ENCODE measurements around the gene WDR53.
A peak's percentile ranks its signal among the peaks of the same experiment; 100 is the strongest.
"Not testable (repeated sequence)": the region's sequence is repeated elsewhere in the genome, so short reads cannot be mapped to it uniquely, and the experiment has no call there.

The WDR53 gene

DNA sequence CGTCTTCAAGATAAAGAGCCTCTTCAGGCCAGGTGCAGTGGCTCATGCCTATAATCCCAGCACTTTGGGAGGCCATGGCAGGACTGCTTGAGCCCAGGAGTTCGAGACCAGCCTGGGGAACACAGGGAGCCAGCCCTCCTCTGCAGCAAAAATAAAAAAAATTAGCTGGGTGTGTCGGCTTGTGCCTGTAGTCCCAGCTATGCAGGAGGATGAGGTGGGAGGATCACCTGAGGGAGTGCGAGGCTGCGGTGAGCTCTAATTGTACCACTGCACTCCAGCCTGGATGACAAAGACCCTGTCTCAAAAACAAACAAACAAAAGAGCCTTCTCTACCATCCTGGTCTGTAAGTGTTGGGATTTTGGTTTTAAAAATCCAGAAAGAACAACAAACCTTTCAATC lies 11.1 kb downstream of the WDR53 start:
- DNase-seq: no peak

DNA sequence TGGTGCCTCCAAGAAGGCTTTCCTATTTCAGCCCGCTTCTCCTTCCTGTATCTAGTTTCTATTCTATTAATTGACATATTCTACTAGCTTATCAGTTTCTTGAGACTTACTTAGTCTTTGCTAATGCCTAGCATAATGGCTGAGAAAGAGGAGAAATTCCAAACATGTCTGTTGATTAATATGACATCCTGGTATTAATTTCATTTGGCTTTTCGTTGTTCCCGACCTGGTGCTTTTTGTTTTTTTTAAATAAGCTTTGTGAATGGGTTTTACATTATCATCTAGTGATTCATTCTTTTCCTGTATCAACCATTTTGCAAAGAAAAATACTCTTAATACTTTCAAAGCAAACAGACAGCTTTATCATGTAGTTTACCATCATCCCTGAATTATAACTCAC lies 13.1 kb downstream of the WDR53 start:
- DNase-seq: no peak

DNA sequence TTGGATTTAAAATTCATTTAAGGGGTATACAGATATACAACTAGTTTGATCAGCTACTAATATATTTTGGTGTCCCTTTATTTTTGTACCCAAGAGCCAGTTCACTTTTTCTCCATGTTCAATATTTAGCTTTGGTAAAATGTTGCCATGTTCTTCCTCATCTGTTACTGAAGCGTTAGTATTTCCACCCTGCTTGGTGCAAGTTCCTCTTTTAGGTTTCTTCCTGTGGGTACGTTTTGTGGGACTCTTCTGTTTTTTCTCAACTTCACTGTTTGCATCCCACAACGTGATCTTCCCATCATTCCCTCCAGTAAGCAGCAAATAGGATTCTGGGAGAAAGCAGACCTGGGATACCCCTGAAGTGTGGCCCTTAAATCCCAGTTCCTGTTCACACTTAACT lies 14.1 kb downstream of the WDR53 start:
- peak; percentile 64 for DNase-seq

DNA sequence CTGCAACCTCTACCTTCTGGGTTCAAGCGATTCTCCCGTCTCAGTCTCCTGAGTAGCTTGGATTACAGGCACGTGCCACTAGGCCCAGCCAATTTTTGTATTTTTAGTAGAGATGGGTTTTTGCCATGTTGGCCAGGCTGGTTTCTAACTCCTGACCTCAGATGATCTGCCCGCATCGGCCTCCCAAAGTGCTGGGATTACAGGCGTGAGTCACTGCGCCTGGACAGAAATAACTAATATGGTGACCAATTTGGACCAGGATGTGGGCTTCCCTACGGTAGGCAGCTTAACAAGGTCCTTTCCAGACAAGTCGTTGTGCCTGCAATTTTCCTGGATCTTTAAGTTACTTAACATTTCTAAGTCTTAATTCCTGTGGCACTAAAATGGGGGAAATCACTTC lies 14.8 kb downstream of the WDR53 start:
- DNase-seq: no peak

DNA sequence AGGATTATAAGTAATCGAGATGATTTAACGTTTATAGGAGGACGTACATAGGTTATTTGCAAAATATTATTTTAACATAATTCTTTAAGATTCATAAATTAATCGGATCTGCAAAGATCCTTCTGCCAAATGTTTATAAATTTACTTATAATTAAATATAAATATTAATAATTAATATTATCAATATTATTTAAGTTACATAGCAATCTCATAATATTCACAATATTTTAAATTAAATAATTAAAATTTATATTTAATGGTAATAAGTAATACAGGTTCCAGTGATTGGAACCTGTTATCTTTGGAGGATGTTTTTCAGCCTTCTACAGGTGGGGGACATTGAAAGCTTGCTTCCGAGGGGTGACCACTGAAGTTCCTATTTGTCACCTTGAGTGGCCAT lies 16.1 kb downstream of the WDR53 start:
- DNase-seq: no peak

DNA sequence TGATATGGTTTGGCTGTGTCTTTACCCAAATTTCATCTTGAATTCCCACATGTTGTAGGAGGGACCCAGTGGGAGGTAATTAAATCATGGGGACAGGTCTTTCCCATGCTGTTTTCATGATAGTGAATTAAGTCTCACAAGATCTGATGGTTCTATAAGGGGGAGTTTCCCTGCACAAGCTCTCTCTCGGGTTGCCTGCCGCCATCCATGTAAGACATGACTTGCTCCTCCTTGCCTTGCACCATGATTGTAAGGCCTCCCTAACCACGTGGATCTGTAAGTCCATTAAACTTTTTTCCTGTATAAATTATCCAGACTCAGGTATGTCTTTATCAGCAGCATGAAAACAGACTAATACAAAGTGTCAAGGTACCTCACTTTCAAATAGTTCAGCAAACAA lies 18.2 kb downstream of the WDR53 start:
- DNase-seq: not testable (repeated sequence)

DNA sequence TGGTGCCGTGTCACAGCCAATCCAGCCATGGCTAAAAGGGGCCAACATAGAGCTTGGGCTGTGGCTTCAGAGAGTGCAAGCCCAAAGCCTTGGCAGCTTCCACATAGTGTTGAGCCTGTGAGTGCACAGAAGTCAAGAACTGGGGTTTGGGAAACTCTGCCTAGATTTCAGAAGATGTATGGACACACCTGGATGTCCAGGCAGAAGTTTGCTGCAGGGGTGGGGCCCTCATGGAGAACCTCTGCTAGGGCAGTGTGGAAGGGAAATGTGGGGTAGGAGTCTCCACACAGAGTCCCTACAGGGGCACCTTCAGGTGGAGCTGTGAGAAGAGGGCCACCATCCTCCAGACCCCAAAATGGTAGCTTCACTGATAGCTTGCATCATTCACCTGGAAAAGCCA lies 19.0 kb downstream of the WDR53 start:
- not testable (repeated sequence) for DNase-seq

DNA sequence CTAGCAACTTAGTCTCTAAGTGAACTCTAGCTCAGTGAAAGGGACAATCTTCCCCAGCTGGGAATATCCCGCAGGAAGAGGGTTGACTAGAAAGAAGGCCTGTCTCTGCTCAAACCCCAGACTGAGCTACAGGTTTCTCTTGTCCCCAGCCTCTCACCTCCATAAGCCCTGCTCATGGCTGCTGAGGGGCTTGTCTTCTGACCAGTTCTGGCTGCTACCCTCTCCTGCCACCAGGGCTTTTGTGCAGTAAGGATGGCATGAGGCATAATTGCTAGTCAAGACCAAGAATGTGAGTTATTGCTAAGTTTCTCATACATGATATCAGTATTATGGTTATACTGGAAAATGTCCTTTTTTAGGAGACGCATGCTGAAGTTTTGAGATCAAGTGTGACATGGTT lies 21.3 kb downstream of the WDR53 start:
- no peak for DNase-seq

DNA sequence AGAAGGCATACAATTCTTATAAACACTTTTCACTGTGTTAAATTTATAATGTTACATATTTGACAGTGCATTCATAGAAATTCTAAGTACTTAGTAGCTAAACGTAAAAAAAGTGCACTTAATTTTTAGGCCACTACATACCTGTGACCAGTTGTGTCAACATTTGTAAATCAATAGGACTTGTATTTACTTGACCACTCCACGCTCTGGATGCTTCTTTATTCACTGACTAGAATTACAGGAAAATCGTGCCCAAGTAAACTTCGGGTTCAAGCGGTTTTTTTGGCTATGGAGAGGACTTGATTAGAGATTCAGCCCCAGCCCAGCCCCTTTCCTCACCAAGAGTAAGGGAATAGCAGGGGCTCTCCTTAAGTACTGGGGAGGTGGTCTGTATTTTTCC lies 21.8 kb downstream of the WDR53 start:
- DNase-seq: no peak

DNA sequence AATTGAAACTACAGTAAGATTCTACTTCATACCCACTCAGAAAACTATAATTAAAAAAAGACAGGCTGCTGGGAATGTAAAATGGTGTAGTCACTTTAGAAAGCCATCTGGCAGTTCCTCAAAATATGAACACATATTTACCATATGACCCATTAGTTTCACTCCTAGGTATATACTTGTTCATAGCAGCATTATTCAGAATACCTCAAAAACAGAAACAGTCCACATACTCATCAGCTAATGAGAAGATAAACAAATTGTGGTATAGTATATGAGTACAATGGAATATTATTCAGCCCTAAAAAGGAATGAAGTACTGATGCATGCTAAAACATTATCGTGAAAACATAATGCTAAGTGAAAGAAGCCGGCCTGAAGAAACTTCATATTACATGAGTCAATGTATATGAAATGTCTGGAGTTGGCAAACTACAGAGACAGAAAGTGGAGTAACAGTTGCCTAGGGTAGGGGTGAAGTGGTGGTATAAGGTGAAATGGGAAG lies 23.8 kb downstream of the WDR53 start:
- no peak for DNase-seq

DNA sequence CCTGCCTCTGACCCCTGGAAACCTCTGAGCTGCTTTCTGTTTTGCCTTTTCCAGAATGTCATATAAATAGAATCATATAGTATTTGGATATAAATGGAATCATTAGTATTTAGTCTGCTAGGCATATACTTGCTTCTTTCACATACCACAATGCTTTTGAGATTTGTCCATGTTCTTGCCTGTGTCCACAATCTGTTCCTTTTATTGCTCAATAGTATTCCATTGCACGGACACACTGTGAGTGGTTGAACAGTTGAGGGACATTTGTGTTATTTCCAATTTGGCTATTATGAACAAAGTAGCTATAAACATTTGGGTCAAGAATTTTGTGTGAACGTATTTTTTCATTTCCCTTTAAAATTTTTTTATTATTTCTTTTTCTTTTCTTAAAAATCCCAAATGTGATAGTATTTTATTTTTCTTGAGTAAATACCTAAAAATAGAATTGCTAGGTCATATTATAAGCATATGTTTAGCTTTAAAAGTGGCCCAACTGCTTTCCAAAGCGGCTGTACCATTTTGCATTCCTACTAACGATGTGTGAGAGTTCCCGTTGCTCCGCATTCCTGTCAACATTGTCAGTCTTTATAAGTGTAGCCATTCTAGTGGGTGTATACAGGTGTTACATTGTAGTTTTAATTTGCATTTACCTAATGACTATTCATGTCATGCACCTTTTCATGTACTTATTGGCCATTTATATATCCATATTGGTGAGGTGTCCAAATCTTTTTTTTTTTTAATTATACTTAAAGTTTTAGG lies 26.5 kb downstream of the WDR53 start:
- DNase-seq: no peak

DNA sequence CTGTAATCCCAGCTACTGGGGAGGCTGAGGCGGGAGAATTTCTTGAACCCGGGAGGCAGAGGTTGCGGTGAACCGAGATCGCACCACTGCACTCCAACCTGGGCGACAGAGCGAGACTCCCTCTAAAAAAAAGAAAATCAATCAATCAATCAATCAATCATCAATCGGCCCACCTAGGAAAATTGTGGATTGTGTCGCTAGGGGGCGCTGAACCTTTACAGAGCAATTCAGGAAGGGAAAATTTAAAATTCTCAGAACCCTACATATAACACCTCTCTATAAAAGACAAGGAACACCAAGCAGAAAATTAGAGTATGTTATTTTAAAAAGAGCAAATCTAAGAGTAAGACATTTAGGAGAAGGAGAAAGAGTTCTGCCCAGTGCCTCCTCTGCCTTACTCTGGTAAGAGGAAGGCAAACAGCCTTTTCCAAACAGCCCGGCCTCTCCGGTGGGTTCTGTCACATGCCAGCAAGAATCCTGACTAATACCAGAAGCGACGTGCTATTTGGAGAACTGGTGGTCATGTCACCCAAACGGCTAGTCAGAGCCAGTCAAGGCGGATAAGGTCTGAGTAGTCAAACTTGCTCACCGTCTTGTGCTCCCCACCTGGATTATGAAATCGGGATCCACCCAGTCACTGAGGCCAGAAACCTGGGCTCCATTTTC lies 30.9 kb downstream of the WDR53 start:
- DNase-seq: no peak

DNA sequence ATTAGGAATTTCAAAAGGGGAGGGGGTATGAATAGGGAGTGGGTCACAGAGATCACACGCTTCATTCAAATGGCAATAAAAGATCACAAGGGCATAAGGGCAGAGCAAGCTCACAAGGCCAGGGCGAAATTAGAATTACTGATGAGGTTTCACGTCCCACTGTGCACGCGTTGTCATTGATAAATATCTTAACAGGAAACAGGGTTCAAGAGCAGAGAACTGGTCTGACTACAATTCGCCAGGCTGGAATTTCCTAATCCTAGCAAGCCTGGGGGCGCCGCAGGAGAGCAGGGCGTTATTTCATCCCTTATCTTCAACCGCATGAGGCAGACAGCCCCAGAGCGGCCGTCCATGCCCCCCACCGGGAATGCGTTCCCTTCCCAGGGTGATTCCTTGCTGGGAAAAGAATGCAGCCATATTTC lies 35.1 kb downstream of the WDR53 start:
- DNase-seq: no peak

DNA sequence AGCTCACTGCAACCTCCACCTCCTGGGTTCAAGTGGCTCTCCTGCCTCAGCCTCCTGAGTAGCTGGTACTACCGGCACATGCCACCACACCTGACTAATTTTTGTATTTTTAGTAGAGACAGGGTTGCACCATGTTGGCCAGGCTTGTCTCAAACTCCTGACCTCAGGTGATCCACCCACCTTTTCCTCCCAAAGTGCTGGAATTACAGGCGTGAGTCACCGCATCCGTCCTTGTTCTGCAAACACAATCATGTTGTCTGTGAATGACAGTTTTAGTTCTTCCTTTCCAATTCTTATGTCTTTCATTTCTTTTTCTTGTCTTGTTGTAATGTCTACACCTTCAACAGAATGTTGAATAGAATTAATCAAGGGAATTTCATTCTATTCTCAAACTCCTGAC lies 36.9 kb downstream of the WDR53 start:
- no peak for DNase-seq

DNA sequence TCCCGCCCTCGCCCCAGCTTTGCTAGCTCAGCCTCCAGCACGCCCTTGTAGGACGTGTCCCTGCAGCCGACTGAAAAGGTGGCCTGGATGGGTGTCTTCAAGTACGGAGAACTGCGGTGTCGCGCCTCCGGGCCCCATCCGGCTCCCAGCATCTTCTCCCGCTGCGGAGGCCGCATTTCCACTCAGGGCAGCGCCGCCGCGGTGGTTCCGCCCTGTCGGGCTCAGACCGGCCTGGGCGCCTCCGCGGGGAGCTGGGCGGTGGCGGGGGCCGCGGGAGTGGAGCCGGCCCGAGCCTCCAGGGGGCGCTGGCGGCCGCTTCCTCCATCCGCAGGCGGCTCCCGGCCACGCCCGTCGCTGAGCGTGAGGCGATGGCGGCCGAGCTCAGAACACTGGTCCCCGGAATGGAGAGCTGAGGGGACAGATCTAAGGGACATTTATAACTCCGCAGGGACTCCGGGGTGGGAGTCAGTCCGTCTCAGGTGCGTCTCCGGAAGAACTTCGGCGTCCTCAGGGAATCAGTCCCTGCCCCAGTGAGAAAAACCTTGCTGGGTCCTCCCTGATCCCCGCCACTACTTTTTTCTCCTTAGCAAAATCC lies 39.6 kb downstream of the WDR53 start:
- peak; percentile 88 for DNase-seq

DNA sequence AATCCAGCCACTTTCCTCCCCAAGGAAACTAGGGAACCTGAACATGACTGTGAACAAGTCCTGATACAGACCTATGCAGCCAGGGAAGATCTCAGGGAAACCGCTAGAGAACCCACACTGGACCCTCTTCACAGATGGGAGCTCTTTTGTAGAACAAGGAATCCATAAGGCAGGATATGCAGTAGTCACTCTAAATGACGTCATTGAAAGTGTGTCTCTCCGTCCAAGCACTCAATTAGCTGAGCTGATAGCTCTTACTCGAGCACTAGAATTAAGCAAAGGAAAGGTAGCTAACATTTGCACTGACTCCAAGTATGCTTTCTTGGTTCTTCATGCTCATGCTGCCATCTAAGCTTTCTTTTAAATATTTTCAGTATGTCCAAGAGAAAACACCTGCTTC lies 43.2 kb downstream of the WDR53 start:
- DNase-seq: no peak

DNA sequence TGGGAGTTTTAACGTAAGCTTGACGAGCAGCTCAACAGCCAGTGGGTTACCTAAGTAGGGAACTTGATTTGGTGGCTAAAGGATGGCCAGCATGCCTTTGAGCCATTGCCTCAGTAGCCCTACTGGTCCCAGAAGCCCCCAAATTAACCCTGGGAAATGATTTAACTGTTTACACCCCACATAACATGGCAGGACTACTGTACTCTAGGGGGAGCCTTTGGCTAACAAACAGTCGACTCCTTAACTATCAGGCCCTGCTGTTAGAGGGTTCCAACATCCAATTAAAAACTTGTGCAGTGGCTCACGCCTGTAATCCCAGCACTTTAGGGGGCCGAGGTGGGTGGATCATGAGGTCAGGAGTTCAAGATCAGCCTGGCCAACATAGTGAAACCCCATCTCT lies 43.8 kb downstream of the WDR53 start:
- DNase-seq: peak; percentile 24

DNA sequence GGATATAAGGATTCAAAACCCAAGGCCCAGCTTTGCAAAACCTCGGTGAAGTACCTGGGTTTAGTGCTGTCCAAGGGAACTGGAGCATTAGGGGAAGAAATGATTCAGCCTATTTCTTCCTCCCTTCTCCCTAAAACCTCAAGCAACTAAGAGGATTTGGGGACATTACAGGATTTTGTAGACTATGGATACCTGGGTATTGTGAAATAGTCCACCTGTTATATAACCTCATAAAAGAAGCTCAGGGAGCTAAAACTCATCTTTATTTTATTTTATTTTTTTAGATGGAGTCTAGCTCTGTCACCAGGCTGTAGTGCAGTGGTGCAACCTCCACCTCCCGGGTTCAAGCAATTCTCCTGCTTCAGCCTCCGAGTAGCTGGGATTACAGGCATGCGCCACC lies 44.5 kb downstream of the WDR53 start:
- DNase-seq: no peak

DNA sequence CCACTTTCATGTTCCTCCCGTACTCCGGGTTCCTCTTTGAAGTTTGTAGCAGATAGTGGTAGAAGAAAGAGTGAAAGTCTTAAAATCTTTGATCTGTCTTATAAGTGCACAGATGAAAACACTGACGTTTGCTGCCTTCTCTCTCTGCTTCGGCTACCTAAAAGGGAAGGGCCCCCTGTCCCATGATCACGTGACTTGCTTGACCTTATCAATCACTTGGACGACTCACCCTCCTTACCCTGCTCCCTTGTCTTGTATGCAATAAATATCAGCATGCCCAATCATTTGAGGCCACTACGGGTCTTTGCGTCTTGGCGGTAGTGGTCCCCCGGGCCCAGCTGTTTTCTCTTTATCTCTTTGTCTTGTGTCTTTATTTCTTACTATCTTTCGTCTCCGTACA lies 47.1 kb downstream of the WDR53 start:
- not testable (repeated sequence) for DNase-seq

DNA sequence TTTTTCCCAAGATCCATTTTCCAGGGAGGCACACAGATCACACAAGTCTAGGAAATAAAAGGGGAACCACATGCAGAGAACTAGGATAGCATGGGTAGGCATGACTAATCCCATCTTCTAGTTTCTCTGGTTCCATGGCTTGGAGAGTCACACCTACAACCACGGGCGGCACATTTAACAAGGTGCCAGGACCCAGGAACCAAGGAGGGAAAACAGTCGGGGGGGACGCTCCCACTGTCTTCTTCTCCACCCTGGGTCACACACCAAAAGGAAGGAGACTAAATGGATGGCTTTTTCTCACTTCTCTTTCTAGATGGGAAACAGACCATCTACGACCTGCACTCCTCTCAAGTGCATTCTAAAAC lies 48.7 kb downstream of the WDR53 start:
- DNase-seq: no peak

DNA sequence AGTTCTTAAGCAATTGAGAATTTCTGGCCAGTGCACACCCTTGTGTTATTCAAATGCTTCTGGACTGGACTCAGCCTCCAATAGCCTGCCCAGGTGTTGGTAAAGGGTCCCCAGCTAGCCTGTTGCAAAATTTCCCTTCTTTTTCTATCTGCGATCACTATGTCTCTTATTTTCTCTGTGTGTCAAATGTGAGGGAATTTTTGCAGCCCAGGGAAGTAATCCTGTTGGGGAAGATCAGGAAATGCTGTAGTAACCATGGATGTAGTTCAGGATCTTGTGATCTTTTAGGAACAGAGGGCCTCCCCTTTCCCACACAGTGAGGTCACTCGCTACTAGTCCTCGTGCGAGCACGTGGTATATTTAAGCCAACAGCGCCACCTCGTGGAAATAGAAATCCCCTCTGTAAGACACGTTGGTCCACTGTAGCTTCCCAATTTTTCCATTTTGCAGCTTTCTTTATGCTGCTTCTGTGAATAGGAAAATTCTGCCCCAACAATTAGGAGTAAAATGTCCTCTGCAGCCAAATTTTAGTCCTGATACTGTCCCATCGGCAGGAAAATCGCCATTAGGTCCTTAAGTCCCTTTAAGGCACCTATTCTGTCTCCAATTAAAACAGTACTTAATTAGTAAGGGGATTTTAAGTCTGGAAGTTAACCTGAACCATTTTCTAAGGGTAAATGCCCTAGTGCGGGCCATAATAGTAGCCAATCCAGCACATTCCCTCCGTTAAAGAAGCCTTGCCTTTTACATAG lies 49.2 kb downstream of the WDR53 start:
- DNase-seq: peak; percentile 72

DNA sequence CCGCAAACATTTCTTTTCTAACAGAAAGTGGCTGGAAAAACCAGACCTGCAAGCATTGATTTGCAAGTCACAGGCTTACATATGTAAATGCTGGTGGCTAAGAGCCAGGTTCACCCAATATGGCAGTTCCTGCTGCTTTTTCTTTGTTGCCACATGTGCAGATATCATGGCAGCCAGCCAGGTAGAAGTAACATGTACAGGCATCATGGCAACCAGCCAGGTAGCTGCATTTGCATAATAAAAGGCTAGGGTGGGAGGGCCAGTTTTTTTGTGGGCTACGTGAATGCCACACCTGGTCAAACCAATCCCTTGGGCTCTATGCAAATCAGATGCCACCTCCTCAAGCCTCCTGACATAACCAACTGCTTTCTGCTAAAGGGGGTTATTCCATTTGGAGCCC lies 50.4 kb downstream of the WDR53 start:
- DNase-seq: no peak

DNA sequence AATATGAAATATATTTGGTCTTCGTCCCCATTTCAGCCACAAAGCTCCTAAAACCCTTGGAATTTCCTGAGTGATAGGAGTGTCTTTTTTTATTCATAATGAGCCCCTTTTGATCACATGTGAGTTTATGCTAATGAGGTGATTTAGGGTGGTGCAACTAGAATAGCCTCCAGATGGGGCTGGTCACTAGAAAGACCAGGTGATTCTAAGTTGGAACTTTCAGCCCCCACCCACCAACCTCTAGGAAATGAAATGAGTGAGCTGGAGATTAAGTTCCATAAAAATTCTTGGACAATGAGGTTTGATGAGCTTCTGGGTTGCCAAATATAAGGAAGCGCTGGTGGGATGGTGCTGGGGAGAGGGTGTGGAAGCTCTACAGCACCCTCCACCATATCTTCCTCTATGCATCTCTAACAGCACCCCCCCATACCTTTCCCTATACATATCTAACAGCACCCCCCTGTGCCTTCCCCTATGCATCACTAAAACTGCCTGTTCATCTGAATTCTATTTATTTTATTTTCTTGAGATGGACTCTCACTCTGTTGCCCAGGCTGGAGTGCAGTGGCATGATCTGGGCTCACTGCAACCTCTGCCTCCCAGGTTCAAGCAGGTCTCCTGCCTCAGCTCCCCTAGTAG lies 51.1 kb downstream of the WDR53 start:
- no peak for DNase-seq

Data from KG1 (cell line).